ENCODE data around the gene DUSP8. TPM values are rescaled to one million over a fixed set of nuclear protein-coding genes. Genes with fewer than 3 reads are reported as not detected.
"Not testable (repeated sequence)": the region's sequence is repeated elsewhere in the genome, so short reads cannot be mapped to it uniquely, and the experiment has no call there.

The DUSP8 gene
- total and polyA plus RNA-seq, 2 experiments from 2014 or later: 0.11 TPM; not detected in 1

DNA sequence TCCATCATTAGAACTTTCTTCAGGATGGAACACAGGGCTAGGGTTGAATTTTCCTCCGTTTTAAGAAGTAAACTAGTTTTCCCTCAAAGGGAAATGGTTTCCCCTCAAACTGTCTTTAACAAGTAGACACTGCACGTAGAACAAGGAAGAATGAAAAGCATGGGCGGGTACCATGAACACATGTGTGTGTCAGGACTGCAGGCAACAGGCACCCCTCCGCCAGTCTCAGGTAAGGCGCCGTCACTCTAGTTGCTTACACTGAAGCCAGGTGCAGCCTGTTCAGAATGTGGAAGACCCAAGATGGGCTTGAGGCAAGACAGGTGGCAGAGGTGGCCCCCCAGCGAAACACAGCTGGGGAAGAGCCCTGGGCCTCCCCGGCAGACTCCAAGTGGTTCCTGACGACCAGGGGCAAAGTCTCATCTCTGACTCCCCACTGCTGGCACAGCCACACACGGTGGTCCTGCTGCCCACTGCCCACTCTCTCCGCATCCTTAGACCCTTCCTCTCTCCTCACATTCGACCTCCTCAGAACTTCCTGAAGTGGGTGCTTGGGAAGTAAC, 60.1 kb downstream of the DUSP8 start:
- H3K79me2 ChIP-seq (ENCODE audit: insufficient read depth): peaks cover 70% of the 10 kb centered on the region
- in situ Hi-C loops (cut with MboI): no loop called here
- no peaks in the 10 kb centered on the region for H3K9me2 ChIP-seq (ENCODE audit: insufficient read depth)
- H3K4me2 ChIP-seq (ENCODE audit: unreplicated experiment): no peak overlapping the region
- H3F3A ChIP-seq (ENCODE audit: insufficient read depth): no peaks in the 10 kb centered on the region
- H3K4me3 ChIP-seq: no peak overlapping the region
- H3K36me3 ChIP-seq (ENCODE audit: low read depth): no peaks in the 10 kb centered on the region
- no peak overlapping the region for H3K27ac ChIP-seq
- peaks cover 8% of the 10 kb centered on the region; the same call in 1 of the 2 replicates for H4K20me1 ChIP-seq (ENCODE audit: insufficient read depth)
- no peak overlapping the region for H2AFZ ChIP-seq
- DNase-seq: no peak
- WGBS, 2 experiments (ENCODE audit: low coverage in 1 of 2, low lambda C conversion rate in 2 of 2, missing lambda C conversion rate in 2 of 2): 81 to 84% methylated on average over 12 of the region's 12 CpGs
- H3K9ac ChIP-seq: no peak overlapping the region
- TF ChIP-seq EZH2phosphoT487 (IDR thresholded peaks at IDR 0.05; ENCODE audit: insufficient read depth, low read depth): no peak
- TF ChIP-seq EZH2 (IDR thresholded peaks at IDR 0.05; ENCODE audit: insufficient read depth, poor library complexity, severe bottlenecking): no peak
- H3K4me1 ChIP-seq (ENCODE audit: insufficient read depth): no peaks in the 10 kb centered on the region
- H3K9me3 ChIP-seq (ENCODE audit: low read depth): no peaks in the 10 kb centered on the region
- no peaks in the 10 kb centered on the region for H3K27me3 ChIP-seq (replicated peaks; ENCODE audit: insufficient read depth)

DNA sequence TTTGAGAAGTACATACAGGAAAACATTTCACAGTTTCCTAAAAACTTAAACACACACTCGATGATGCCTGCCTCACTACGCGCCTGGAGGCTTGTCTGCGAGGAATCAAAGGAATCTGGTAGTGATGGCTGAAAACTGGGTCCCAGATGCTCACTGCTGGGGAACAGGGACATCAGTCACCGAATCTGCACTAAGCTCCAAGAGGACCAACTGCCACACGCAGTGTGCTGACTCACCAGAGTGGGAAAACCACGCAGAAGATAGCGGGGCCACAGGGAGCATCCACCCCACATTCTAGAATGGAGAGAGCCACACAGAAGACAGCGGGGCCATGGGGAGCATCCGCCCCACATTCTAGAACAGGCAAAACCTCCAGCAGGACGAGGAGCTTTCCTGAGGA, 61.1 kb downstream of the DUSP8 start:
- no peak overlapping the region for H3K4me3 ChIP-seq
- H3K4me2 ChIP-seq (ENCODE audit: unreplicated experiment): no peak overlapping the region
- H3K9me3 ChIP-seq (ENCODE audit: low read depth): no peaks in the 10 kb centered on the region
- peak; percentile 12 for DNase-seq
- TF ChIP-seq EZH2phosphoT487 (IDR thresholded peaks at IDR 0.05; ENCODE audit: insufficient read depth, low read depth) (no peak), EZH2 (IDR thresholded peaks at IDR 0.05; ENCODE audit: insufficient read depth, poor library complexity, severe bottlenecking) (no peak)
- H3K9ac ChIP-seq: no peak overlapping the region
- WGBS, 2 experiments (ENCODE audit: low coverage in 1 of 2, low lambda C conversion rate in 2 of 2, missing lambda C conversion rate in 2 of 2): 80% methylated on average over 11 of the region's 11 CpGs
- H4K20me1 ChIP-seq (ENCODE audit: insufficient read depth): peaks cover 3% of the 10 kb centered on the region; the same call in 1 of the 2 replicates
- H3K4me1 ChIP-seq (ENCODE audit: insufficient read depth): no peaks in the 10 kb centered on the region
- H3F3A ChIP-seq (ENCODE audit: insufficient read depth): no peaks in the 10 kb centered on the region
- peaks cover 72% of the 10 kb centered on the region for H3K79me2 ChIP-seq (ENCODE audit: insufficient read depth)
- H3K9me2 ChIP-seq (ENCODE audit: insufficient read depth): no peaks in the 10 kb centered on the region
- in situ Hi-C loops (cut with MboI): no loop called here
- H3K27me3 ChIP-seq (replicated peaks; ENCODE audit: insufficient read depth): no peaks in the 10 kb centered on the region
- no peak overlapping the region for H3K27ac ChIP-seq
- no peak overlapping the region for H2AFZ ChIP-seq
- H3K36me3 ChIP-seq (ENCODE audit: low read depth): no peaks in the 10 kb centered on the region

DNA sequence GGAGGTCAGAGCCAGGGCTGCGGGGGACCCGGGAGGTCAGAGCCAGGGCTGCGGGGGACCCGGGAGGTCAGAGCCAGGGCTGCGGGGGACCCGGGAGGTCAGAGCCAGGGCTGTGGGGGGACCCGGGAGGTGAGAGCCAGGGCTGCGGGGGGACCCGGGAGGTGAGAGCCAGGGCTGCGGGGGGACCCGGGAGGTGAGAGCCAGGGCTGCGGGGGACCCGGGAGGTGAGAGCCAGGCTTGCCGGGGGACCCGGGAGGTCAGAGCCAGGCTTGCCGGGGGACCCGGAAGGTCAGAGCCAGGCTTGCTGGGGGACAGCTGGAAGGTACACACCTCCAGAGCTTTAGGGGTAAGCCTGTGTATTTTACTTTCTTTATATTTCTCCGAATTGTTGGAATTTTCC, 61.7 kb downstream of the DUSP8 start:
- H3K9me3 ChIP-seq (ENCODE audit: low read depth); H4K20me1 ChIP-seq (ENCODE audit: insufficient read depth); H3K4me2 ChIP-seq (ENCODE audit: unreplicated experiment); H3K4me1 ChIP-seq (ENCODE audit: insufficient read depth); H3K27me3 ChIP-seq (replicated peaks; ENCODE audit: insufficient read depth); H2AFZ ChIP-seq; H3K9me2 ChIP-seq (ENCODE audit: insufficient read depth); H3K36me3 ChIP-seq (ENCODE audit: low read depth); DNase-seq; H3K9ac ChIP-seq; H3F3A ChIP-seq (ENCODE audit: insufficient read depth); in situ Hi-C loops (cut with MboI); H3K27ac ChIP-seq; H3K4me3 ChIP-seq: not testable (repeated sequence)
- 86 to 99% methylated on average over 3 to 18 of the region's 18 CpGs for WGBS, 2 experiments (ENCODE audit: low coverage in 1 of 2, low lambda C conversion rate in 2 of 2, missing lambda C conversion rate in 2 of 2)
- peaks cover 72% of the 10 kb centered on the region for H3K79me2 ChIP-seq (ENCODE audit: insufficient read depth)

- Histone ChIP-seq H3K27ac (no peak overlapping the region), H3K9ac (no peak overlapping the region), H3K9me3 (ENCODE audit: low read depth) (no peaks in the 10 kb centered on the region), H3F3A (ENCODE audit: insufficient read depth) (no peaks in the 10 kb centered on the region), H3K36me3 (ENCODE audit: low read depth) (no peaks in the 10 kb centered on the region), H3K9me2 (ENCODE audit: insufficient read depth) (no peaks in the 10 kb centered on the region), H3K79me2 (ENCODE audit: insufficient read depth) (peaks cover 72% of the 10 kb centered on the region), H2AFZ (no peak overlapping the region), H4K20me1 (ENCODE audit: insufficient read depth) (peaks cover 5% of the 10 kb centered on the region; the same call in 1 of the 2 replicates), H3K4me2 (ENCODE audit: unreplicated experiment) (no peak overlapping the region), H3K27me3 (replicated peaks; ENCODE audit: insufficient read depth) (no peaks in the 10 kb centered on the region), H3K4me1 (ENCODE audit: insufficient read depth) (no peaks in the 10 kb centered on the region), H3K4me3 (no peak overlapping the region)
- in situ Hi-C loops (cut with MboI): no loop called here
- 74 to 82% methylated on average over 5 to 17 of the region's 20 CpGs for WGBS, 2 experiments (ENCODE audit: low coverage in 1 of 2, low lambda C conversion rate in 2 of 2, missing lambda C conversion rate in 2 of 2)
- TF ChIP-seq EZH2phosphoT487 (IDR thresholded peaks at IDR 0.05; ENCODE audit: insufficient read depth, low read depth): no peak
- TF ChIP-seq EZH2 (IDR thresholded peaks at IDR 0.05; ENCODE audit: insufficient read depth, poor library complexity, severe bottlenecking): no peak
- DNase-seq: no peak
Measured at GRCh38 chr11:1509626-1510255, 62.3 kb downstream of the DUSP8 start.
